HepG2 (cell line): Measurements from ENCODE around the gene FGD4.

ENCODE experiments used
- ATF6 ChIP-seq: sonication (generic); formaldehyde crosslinking; conservative IDR thresholded peaks from 2 replicates; pipeline ENCODE4 v1.4.0; 2020; ENCODE audit warnings: missing genetic modification reagents
- CTCF ChIP-seq: sonication (generic); formaldehyde crosslinking; IDR thresholded peaks from 2 replicates; pipeline ENCODE4 v1.5.0; 2020; ENCODE audit warnings: mild to moderate bottlenecking, missing genetic modification reagents, moderate library complexity
- ETS1 ChIP-seq: sonication (generic); formaldehyde crosslinking; IDR thresholded peaks from 2 replicates; pipeline ENCODE4 v1.4.0; 2020; ENCODE audit warnings: missing genetic modification reagents
- MAX ChIP-seq: IDR thresholded peaks from 2 replicates; pipeline ENCODE4 v1.6.1; 2012; ENCODE audit warnings: inconsistent platforms
- NFYB ChIP-seq: sonication (generic); formaldehyde crosslinking; IDR thresholded peaks from 2 replicates; pipeline ENCODE4 v1.4.0; 2020; ENCODE audit warnings: missing genetic modification reagents
- TCF7L2 ChIP-seq: IDR thresholded peaks from 2 replicates; pipeline ENCODE4 v1.6.1; 2011; ENCODE audit warnings: mild to moderate bottlenecking, low read depth, low read length, moderate library complexity
- ZFAT ChIP-seq: sonication (generic); formaldehyde crosslinking; conservative IDR thresholded peaks from 2 replicates; pipeline ENCODE4 v1.8.1; 2023; ENCODE audit warnings: missing genetic modification reagents, inconsistent platforms
- ZNF644 ChIP-seq: IDR thresholded peaks from 2 replicates; pipeline ENCODE4 v1.6.1; 2016; ENCODE audit warnings: low read depth

GRCh38 chr12:32549675-32550079 is 150.3 kb downstream of the FGD4 start:
- TF ChIP-seq CTCF (no peak), TCF7L2 (no peak), ATF6 (CRISPR knock-in tag) (no peak), ZFAT (CRISPR knock-in tag) (no peak), ZNF644 (no peak), ETS1 (CRISPR knock-in tag) (no peak), NFYB (CRISPR knock-in tag) (no peak), MAX (no peak)
